HepG2 (cell line): ENCODE results near the gene PRKCE. TPM values are rescaled to one million over a fixed set of nuclear protein-coding genes. Genes with fewer than 3 reads are reported as not detected.

Source experiments
- ATAC-seq: fragments of 200-7000 bp; cut with Tn5 transposase; 3 replicates; pipeline ENCODE4 v1.9.1; 2020; ENCODE audit warnings: mild to moderate bottlenecking, moderate library complexity
- BruUV-seq: library from RNA; stranded (reverse); fragments of 400-500 nt; replicated peaks from 2 replicates; lab custom pipeline; 2021; lab: Mats Ljungman, UMichigan
- CTCF ChIA-PET: fragments of 300-600 bp; formaldehyde crosslinking; extraction: SDS; loops from one replicate; lab custom pipeline; 2021; ENCODE audit warnings: low total read pairs, inconsistent platforms, low intra/inter-chr PET ratio; lab: Yijun Ruan, JAX
- POLR2A ChIA-PET: fragments of 350-600 bp; sonication (Branson Sonifier 250); formaldehyde crosslinking; loops from one replicate; lab custom pipeline; 2020; ENCODE audit warnings: antibody characterized with exemption, inconsistent platforms; lab: Yijun Ruan, JAX
- DNase-seq: peaks from one replicate; pipeline ENCODE4 v3.0.0-alpha.2; 2015; ENCODE audit warnings: low spot score
- FAIRE-seq: peaks from 3 replicates; lab custom pipeline; 2011; peaks lifted over from hg19 to GRCh38; lab: Jason Lieb, UNC
- H2AFZ ChIP-seq: one replicate; pipeline ENCODE4 v1.6.1; 2011; ENCODE audit warnings: low read length, inconsistent platforms
- H3K27ac ChIP-seq: fragments of 300-600 bp; 3 replicates; pipeline ENCODE4 v1.8.0; 2011; ENCODE audit warnings: mixed run types, mild to moderate bottlenecking, mixed read lengths, low read length, inconsistent platforms; ENCODE audit not compliant: insufficient read depth; ENCODE audit errors: extremely low read length
- H3K27me3 ChIP-seq, 2 experiments: fragments of 200-600 bp in 1 of 2; 2 replicates in 1 of 2; 3 replicates in 1 of 2; pipeline versions ENCODE4 v1.6.0 to v1.8.0; 2011; ENCODE audit warnings: low read length in 2 of 2, mild to moderate bottlenecking in 2 of 2, moderate library complexity in 2 of 2, inconsistent platforms in 1 of 2; ENCODE audit not compliant: insufficient read depth in 2 of 2, control insufficient read depth in 1 of 2
- H3K36me3 ChIP-seq, 2 experiments: fragments of 200-600 bp in 1 of 2; replicated peaks in 1 of 2; 2 replicates in 1 of 2; 3 replicates in 1 of 2; pipeline versions ENCODE4 v1.5.1 to v1.8.0; 2011; ENCODE audit warnings: low read length in 2 of 2, inconsistent platforms in 1 of 2; ENCODE audit not compliant: insufficient read depth in 2 of 2, control insufficient read depth in 1 of 2
- H3K4me1 ChIP-seq: 2 replicates; pipeline ENCODE4 v1.5.1; 2012; ENCODE audit warnings: low read length, inconsistent platforms; ENCODE audit not compliant: insufficient read depth
- H3K4me2 ChIP-seq: 2 replicates; pipeline ENCODE4 v1.6.0; 2011; ENCODE audit warnings: low read depth, low read length, inconsistent platforms
- H3K4me3 ChIP-seq, 3 experiments: fragments of 200-600 bp in 1 of 3; sonication (generic), shearing (Covaris generic) in 1 of 3; replicated peaks in 1 of 3; 2 replicates each; pipeline ENCODE4 v1.5.1; 2011 to 2016; ENCODE audit warnings: low read length in 3 of 3, inconsistent platforms in 2 of 3, low read depth in 2 of 3, mild to moderate bottlenecking in 2 of 3, control low read depth in 1 of 3, mixed read lengths in 1 of 3; ENCODE audit not compliant: insufficient read depth in 1 of 3
- H3K79me2 ChIP-seq: one replicate; pipeline ENCODE4 v1.6.1; 2011; ENCODE audit warnings: low read length, inconsistent platforms; ENCODE audit not compliant: insufficient read depth
- H3K9ac ChIP-seq: 2 replicates; pipeline ENCODE4 v1.6.0; 2011; ENCODE audit warnings: mild to moderate bottlenecking, low read depth, low read length, inconsistent platforms; ENCODE audit not compliant: insufficient read depth
- H3K9me3 ChIP-seq: 2 replicates; pipeline ENCODE4 v1.5.1; 2012; ENCODE audit warnings: mild to moderate bottlenecking, low read length
- H4K20me1 ChIP-seq: 2 replicates; pipeline ENCODE4 v1.6.0; 2011; ENCODE audit warnings: inconsistent platforms, mild to moderate bottlenecking, low read length, moderate library complexity; ENCODE audit not compliant: insufficient read depth
- ELF3 ChIP-seq: IDR thresholded peaks from 2 replicates; pipeline ENCODE4 v1.6.1; 2016; ENCODE audit warnings: missing genetic modification reagents, missing compliant biosample characterization
- GFI1 ChIP-seq: sonication (generic); formaldehyde crosslinking; IDR thresholded peaks from 2 replicates; pipeline ENCODE4 v1.5.0; 2020; ENCODE audit warnings: missing genetic modification reagents, mild to moderate bottlenecking, borderline replicate concordance
- GMEB2 ChIP-seq: IDR thresholded peaks from 2 replicates; pipeline ENCODE4 v1.6.1; 2016; ENCODE audit warnings: missing biosample characterization, missing genetic modification reagents, low read depth
- HIC2 ChIP-seq: sonication (generic); formaldehyde crosslinking; IDR thresholded peaks from 2 replicates; pipeline ENCODE4 v1.9.0; 2022; ENCODE audit warnings: low read depth, missing genetic modification reagents
- MLLT10 ChIP-seq: sonication (generic); formaldehyde crosslinking; IDR thresholded peaks from 2 replicates; pipeline ENCODE4 v1.4.0; 2020; ENCODE audit warnings: missing genetic modification reagents
- MYNN ChIP-seq: sonication (generic); formaldehyde crosslinking; IDR thresholded peaks from 2 replicates; pipeline ENCODE4 v1.4.0; 2020; ENCODE audit warnings: mild to moderate bottlenecking, low read depth, missing genetic modification reagents
- NR0B2 ChIP-seq: sonication (generic); formaldehyde crosslinking; IDR thresholded peaks from 2 replicates; pipeline ENCODE4 v1.4.0; 2020; ENCODE audit warnings: mild to moderate bottlenecking, missing genetic modification reagents
- PBX2 ChIP-seq: IDR thresholded peaks from 2 replicates; pipeline ENCODE4 v1.6.1; 2016; ENCODE audit warnings: control low read depth
- POGZ ChIP-seq: sonication (generic); formaldehyde crosslinking; IDR thresholded peaks from 2 replicates; pipeline ENCODE4 v1.4.0; 2020; ENCODE audit warnings: mild to moderate bottlenecking, missing genetic modification reagents
- SPEN ChIP-seq: sonication (generic); formaldehyde crosslinking; IDR thresholded peaks from 2 replicates; pipeline ENCODE4 v1.5.1; 2020; ENCODE audit warnings: low read depth, mild to moderate bottlenecking, missing genetic modification reagents
- TARDBP ChIP-seq: sonication (generic); formaldehyde crosslinking; IDR thresholded peaks from 2 replicates; pipeline ENCODE4 v1.8.0; 2022; ENCODE audit warnings: mild to moderate bottlenecking, missing genetic modification reagents
- ZBTB4 ChIP-seq: sonication (generic); formaldehyde crosslinking; IDR thresholded peaks from 2 replicates; pipeline ENCODE4 v1.4.0; 2020; ENCODE audit warnings: missing genetic modification reagents, mild to moderate bottlenecking, borderline replicate concordance
- ZNF333 ChIP-seq: sonication (generic); formaldehyde crosslinking; IDR thresholded peaks from 2 replicates; pipeline ENCODE4 v1.4.0; 2020; ENCODE audit warnings: mild to moderate bottlenecking, missing genetic modification reagents, borderline replicate concordance
- ZNF569 ChIP-seq: sonication (generic); formaldehyde crosslinking; IDR thresholded peaks from 2 replicates; pipeline ENCODE4 v1.5.0; 2020; ENCODE audit warnings: mild to moderate bottlenecking, missing genetic modification reagents, moderate library complexity, borderline replicate concordance
- WGBS: methylation state at CpG from one replicate; pipeline ENCODE4 v1.1.6; 2017; ENCODE audit warnings: low lambda C conversion rate; 5-methylcytosine and 5-hydroxymethylcytosine counted together
- in situ Hi-C: cut with HindIII; loops from 2 replicates; pipeline ENCODE4 v1.10.0; 2017; ENCODE audit warnings: low pct_unique_long_range_greater_than_20kb; ENCODE audit not compliant: extremely low pct_ligation_motif_present
- intact Hi-C: fragments of 100-400 bp; cut with micrococcal nuclease; formaldehyde crosslinking; loops from one replicate; pipeline ENCODE4 v1.10.0; 2022; ENCODE audit not compliant: unreplicated experiment
- polyA plus RNA-seq, 8 experiments: library from polyadenylated mRNA; depleted of rRNA in 3 of 8; stranded (reverse) in 7 of 8; unstranded in 1 of 8; fragments of >200 nt; fragmentation: Illumina TruSeq in 4 of 8; extraction: Trizol in 4 of 8; gene quantifications; 2 replicates each; pipeline versions ENCODE4 v1.2.1 to v1.2.3, GENCODE V29; 2011 to 2016; ENCODE audit warnings: low read depth in 4 of 8, missing spikeins in 1 of 8, mixed read lengths in 1 of 8; ENCODE audit not compliant: insufficient read depth in 1 of 8
- total RNA-seq, 5 experiments: library from RNA; depleted of rRNA; stranded (reverse); fragments of >200 nt; fragmentation: Illumina TruSeq; extraction: Trizol; gene quantifications; 2 replicates each; pipeline ENCODE4 v1.2.3, GENCODE V29; 2016; ENCODE audit warnings: low read depth in 1 of 5

Gene PRKCE
- total and polyA plus RNA-seq, 2 of the 13 experiments (the other 11 are each of a cell fraction or from before 2014, with no cell fraction given), result 1.0 to 3.9 TPM

GRCh38 chr2:45945302-45945717 is 293.8 kb downstream of the PRKCE start:
- Histone ChIP-seq H3K4me2 (no peak overlapping the region), H3K9me3 (no peaks in the 10 kb centered on the region), H2AFZ (no peak overlapping the region), H3K9ac (no peak overlapping the region), H4K20me1 (no peaks in the 10 kb centered on the region), H3K4me3 (no peak overlapping the region), H3K79me2 (no peaks in the 10 kb centered on the region), H3K27ac (no peak overlapping the region), H3K4me1 (no peaks in the 10 kb centered on the region), H3K36me3 (no peaks in the 10 kb centered on the region), H3K27me3 (no peaks in the 10 kb centered on the region)
- no peak for DNase-seq
- WGBS, result 81% methylated on average over 9 of the region's 9 CpGs
- CTCF ChIA-PET, result no interaction called here
- in situ Hi-C loops, result no loop called here
- intact Hi-C loops, result no loop called here
- no peak for ATAC-seq
- POLR2A ChIA-PET, result no interaction called here
- FAIRE-seq, result no peak
- no TSS peak for BruUV-seq
- TF ChIP-seq NR0B2, result no peak
- no peak for TF ChIP-seq TARDBP (CRISPR knock-in tag)
- no peak for TF ChIP-seq GFI1
- TF ChIP-seq GMEB2, result no peak
- no peak for TF ChIP-seq ZNF333 (CRISPR knock-in tag)
- no peak for TF ChIP-seq ZBTB4 (CRISPR knock-in tag)
- no peak for TF ChIP-seq PBX2
- TF ChIP-seq MLLT10 (CRISPR knock-in tag), result no peak
- TF ChIP-seq POGZ (CRISPR knock-in tag), result no peak
- no peak for TF ChIP-seq HIC2 (CRISPR knock-in tag)
- no peak for TF ChIP-seq MYNN (CRISPR knock-in tag)
- no peak for TF ChIP-seq SPEN (CRISPR knock-in tag)
- TF ChIP-seq ELF3 (CRISPR knock-in tag), result no peak
- no peak for TF ChIP-seq ZNF569
